ENCODE measurements around the gene AKNA. TPM values are rescaled to one million over a fixed set of nuclear protein-coding genes. Genes with fewer than 3 reads are reported as not detected.

AKNA gene
- total RNA-seq, 3 donors from 2014 or later (not counting 1 experiment from before 2014, with no cell fraction given) = 577 to 743 (median 676) TPM

GRCh38 chr9:114336699-114337395, 50.9 kb downstream of the AKNA start:
- Mint-ChIP-seq H3K36me3 (peaks cover 21% of the 10 kb centered on the region), H3K4me3 (no peak overlapping the region), H3K27me3 (ENCODE audit: low read depth in 2 of 2) (no peaks in the 10 kb centered on the region), H3K9me3 (no peaks in the 10 kb centered on the region), H3K27ac (peak overlapping the region; percentile 73 to 78), H3K4me1 (peaks cover 28 to 41% of the 10 kb centered on the region in 2 donors)
- TF ChIP-seq CTCF (IDR thresholded peaks at IDR 0.05) = no peak
- intact Hi-C loops (cut with micrococcal nuclease) = loop anchor here (5.0 kb wide), 1 partner anchor 170 kb away; the partner anchor contains the start of gene WHRN
- peaks cover 71% of the 10 kb centered on the region for H3K36me3 ChIP-seq (ENCODE audit: control insufficient read depth, insufficient read depth, low read length)
- no peaks in the 10 kb centered on the region for H3K27me3 ChIP-seq (ENCODE audit: control insufficient read depth, insufficient read depth, low read length)
- H3K4me3 ChIP-seq (ENCODE audit: low read length) = no peak overlapping the region
- WGBS (ENCODE audit: insufficient coverage) = 97% methylated on average over 23 of the region's 23 CpGs
- DNase-seq (no peak), ATAC-seq (no peak)
- no peak overlapping the region for H3K27ac ChIP-seq (ENCODE audit: low read length)
- no peaks in the 10 kb centered on the region for H3K9me3 ChIP-seq (ENCODE audit: control insufficient read depth, insufficient read depth, low read length)
- peaks cover 15% of the 10 kb centered on the region for H3K4me1 ChIP-seq (ENCODE audit: control insufficient read depth, insufficient read depth, low read length)

- intact Hi-C loops (cut with micrococcal nuclease) = loop anchor here (5.0 kb wide), 1 partner anchor 171 kb away; the partner anchor contains the start of gene WHRN
- no peaks in the 10 kb centered on the region for H3K27me3 ChIP-seq (ENCODE audit: control insufficient read depth, insufficient read depth, low read length)
These were observed 51.6 kb downstream of the AKNA start for GRCh38 chr9:114336157-114336556.

GRCh38 chr9:114335745-114336144, 52.0 kb downstream of the AKNA start:
- no peaks in the 10 kb centered on the region for H3K9me3 Mint-ChIP-seq
- H3K4me1 ChIP-seq (ENCODE audit: control insufficient read depth, insufficient read depth, low read length) = peaks cover 20% of the 10 kb centered on the region
- H3K4me3 ChIP-seq (ENCODE audit: low read length) = no peak overlapping the region
- H3K4me1 Mint-ChIP-seq = peaks cover 26 to 42% of the 10 kb centered on the region in 2 donors
- intact Hi-C loops (cut with micrococcal nuclease) = loop anchor here (5.0 kb wide), 1 partner anchor 172 kb away; the partner anchor contains the start of gene WHRN
- H3K27me3 ChIP-seq (ENCODE audit: control insufficient read depth, insufficient read depth, low read length) = no peaks in the 10 kb centered on the region
- ATAC-seq (no peak), DNase-seq (no peak)
- peak overlapping the region; percentile 73 to 78 for H3K27ac Mint-ChIP-seq
- H3K36me3 Mint-ChIP-seq = peaks cover 12% of the 10 kb centered on the region
- H3K27me3 Mint-ChIP-seq (ENCODE audit: low read depth in 2 of 2) = no peaks in the 10 kb centered on the region
- H3K36me3 ChIP-seq (ENCODE audit: control insufficient read depth, insufficient read depth, low read length) = peaks cover 60% of the 10 kb centered on the region
- WGBS (ENCODE audit: insufficient coverage) = 86% methylated on average over 2 of the region's 2 CpGs
- H3K9me3 ChIP-seq (ENCODE audit: control insufficient read depth, insufficient read depth, low read length) = no peaks in the 10 kb centered on the region
- H3K27ac ChIP-seq (ENCODE audit: low read length) = no peak overlapping the region
- no peak for TF ChIP-seq CTCF (IDR thresholded peaks at IDR 0.05)
- no peak overlapping the region for H3K4me3 Mint-ChIP-seq

More at GRCh38 chr9:114336157-114336556, 51.6 kb downstream of the AKNA start:
- TF ChIP-seq CTCF (IDR thresholded peaks at IDR 0.05) = no peak
- Histone ChIP-seq H3K27ac (ENCODE audit: low read length) (no peak overlapping the region), H3K9me3 (ENCODE audit: control insufficient read depth, insufficient read depth, low read length) (no peaks in the 10 kb centered on the region), H3K4me1 (ENCODE audit: control insufficient read depth, insufficient read depth, low read length) (peaks cover 16% of the 10 kb centered on the region), H3K4me3 (ENCODE audit: low read length) (no peak overlapping the region), H3K36me3 (ENCODE audit: control insufficient read depth, insufficient read depth, low read length) (peaks cover 64% of the 10 kb centered on the region)
- 87% methylated on average over 10 of the region's 10 CpGs for WGBS (ENCODE audit: insufficient coverage)
- peak overlapping the region; percentile 73 to 78 for H3K27ac Mint-ChIP-seq
- no peak overlapping the region for H3K4me3 Mint-ChIP-seq
- DNase-seq (no peak), ATAC-seq (no peak)
- no peaks in the 10 kb centered on the region for H3K9me3 Mint-ChIP-seq
- H3K36me3 Mint-ChIP-seq = peaks cover 16% of the 10 kb centered on the region
- H3K27me3 Mint-ChIP-seq (ENCODE audit: low read depth in 2 of 2) = no peaks in the 10 kb centered on the region
- peaks cover 25 to 41% of the 10 kb centered on the region in 2 donors for H3K4me1 Mint-ChIP-seq

All from natural killer cell (primary cell).